Thoracic aorta (tissue), 2 donors: ENCODE results near the gene PLET1. TPM values are rescaled to one million over a fixed set of nuclear protein-coding genes. Genes with fewer than 3 reads are reported as not detected.

Experiments used
- ATAC-seq: fragments of 150-250 bp; one replicate; pipeline ENCODE4 v1.8.0; 2017; ENCODE audit warnings: low read depth; ENCODE audit not compliant: insufficient number of reproducible peaks, low FRiP score
- DNase-seq: peaks from one replicate; pipeline ENCODE4 v3.0.0-alpha.2; 2020; ENCODE audit warnings: low spot score
- H3K27ac ChIP-seq, 2 donors: fragments of 200-600 bp; sonication (generic); 1 replicate in 1 of 2; 2 replicates in 1 of 2; pipeline ENCODE4 v1.5.1; 2016; ENCODE audit warnings: mild to moderate bottlenecking in 2 of 2, moderate library complexity in 2 of 2
- H3K27me3 ChIP-seq: fragments of 200-600 bp; sonication (generic); replicated peaks from 2 replicates; pipeline ENCODE4 v1.6.0; 2016; ENCODE audit warnings: mild to moderate bottlenecking; ENCODE audit not compliant: insufficient read depth
- H3K36me3 ChIP-seq: fragments of 200-600 bp; sonication (generic); one replicate; pipeline ENCODE4 v1.5.1; 2016
- H3K4me1 ChIP-seq, 2 donors: fragments of 200-600 bp; sonication (generic); 1 replicate in 1 of 2; 2 replicates in 1 of 2; pipeline versions ENCODE4 v1.5.1 to v1.6.0; 2016; ENCODE audit warnings: low read depth in 2 of 2, mild to moderate bottlenecking in 1 of 2; ENCODE audit not compliant: control insufficient read depth in 1 of 2
- H3K4me3 ChIP-seq: fragments of 200-600 bp; sonication (generic); 2 replicates; pipeline ENCODE4 v1.5.1; 2016; ENCODE audit warnings: mild to moderate bottlenecking
- H3K9me3 ChIP-seq: fragments of 200-600 bp; sonication (generic); 2 replicates; pipeline ENCODE4 v1.5.1; 2016
- CTCF ChIP-seq: fragments of 200-600 bp; sonication (generic); IDR thresholded peaks from one replicate; pipeline ENCODE4 v1.5.1; 2019; ENCODE audit warnings: antibody characterized with exemption
- total RNA-seq, 2 donors: library from RNA; depleted of rRNA; stranded (reverse); fragments of >200 nt; gene quantifications; one replicate each; pipeline versions ENCODE4 v1.1.0 to v1.2.3, GENCODE V29; 2016

PLET1 gene
- total RNA-seq, 2 donors from 2014 or later = not detected

DNA sequence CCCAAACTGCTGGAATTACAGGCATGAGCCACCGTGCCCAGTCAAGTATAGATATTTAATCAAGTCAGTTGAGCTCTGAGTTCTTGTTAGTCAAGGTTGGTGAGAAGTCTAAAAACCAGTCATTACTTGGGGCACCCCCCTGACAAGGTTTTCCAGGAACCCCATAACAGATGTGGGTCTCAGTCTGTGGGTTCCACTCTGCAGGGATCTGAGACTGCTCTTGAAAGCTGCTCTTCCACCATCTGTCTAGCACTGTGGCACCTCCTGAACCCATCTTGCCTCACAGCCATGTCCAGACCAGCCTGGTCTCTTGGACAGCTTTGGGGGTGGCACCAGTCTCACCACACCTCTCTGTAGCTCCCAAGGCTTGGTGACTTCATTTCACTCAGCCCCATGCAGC lies 44.3 kb upstream of the PLET1 start:
- H3K27ac ChIP-seq = no peak overlapping the region
- H3K9me3 ChIP-seq = no peaks in the 10 kb centered on the region
- no peaks in the 10 kb centered on the region for H3K27me3 ChIP-seq
- DNase-seq (no peak), ATAC-seq (no peak)
- TF ChIP-seq CTCF = no peak
- peaks cover 15 to 36% of the 10 kb centered on the region in 2 donors for H3K4me1 ChIP-seq
- H3K4me3 ChIP-seq = no peak overlapping the region
- H3K36me3 ChIP-seq = no peaks in the 10 kb centered on the region

GRCh38 chr11:112303616-112304015 lies 43.0 kb upstream of the PLET1 start:
- DNase-seq (no peak), ATAC-seq (no peak)
- Histone ChIP-seq H3K36me3 (no peaks in the 10 kb centered on the region), H3K4me3 (no peak overlapping the region), H3K4me1 (peaks cover 19 to 40% of the 10 kb centered on the region in 2 donors), H3K27ac (no peak overlapping the region), H3K9me3 (no peaks in the 10 kb centered on the region), H3K27me3 (no peaks in the 10 kb centered on the region)
- no peak for TF ChIP-seq CTCF

DNA sequence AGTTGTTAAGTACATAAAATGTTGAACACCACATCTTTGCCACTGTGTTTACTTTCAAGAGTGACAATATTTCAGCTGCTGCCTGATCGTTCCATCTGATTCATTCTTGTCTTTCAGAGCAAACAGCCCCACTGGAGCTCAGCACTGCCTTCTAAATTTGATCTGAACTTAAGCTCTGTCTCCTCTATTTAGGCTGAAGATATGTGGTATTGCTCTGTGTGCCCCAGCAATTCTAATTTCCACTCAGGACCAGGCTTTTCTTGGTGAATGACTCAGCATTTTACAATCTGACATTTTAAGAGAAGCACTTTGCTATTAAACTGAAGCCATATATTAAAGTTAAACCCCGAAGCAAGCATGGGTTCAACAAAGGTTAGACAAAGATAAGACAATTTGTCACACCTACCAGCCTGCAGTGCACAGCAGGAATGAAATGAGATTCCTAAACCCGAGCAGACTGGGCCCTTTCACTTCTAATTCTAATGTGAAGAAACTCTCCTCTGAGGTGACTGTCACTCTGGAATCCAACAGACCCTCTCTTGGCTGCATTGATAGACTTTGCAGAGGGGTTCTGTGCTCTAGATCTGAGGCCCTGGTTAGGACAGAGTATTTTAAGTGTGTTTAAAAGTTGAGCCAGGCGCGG lies 41.7 kb upstream of the PLET1 start:
- no peak for DNase-seq
- H3K4me1 ChIP-seq = peaks cover 21 to 53% of the 10 kb centered on the region in 2 donors
- no peak for TF ChIP-seq CTCF
- H3K27ac ChIP-seq = peak overlapping the region; percentile 20 to 53
- H3K36me3 ChIP-seq = no peaks in the 10 kb centered on the region
- no peaks in the 10 kb centered on the region for H3K9me3 ChIP-seq
- no peak for ATAC-seq
- H3K4me3 ChIP-seq = peak overlapping the region; percentile 13
- no peaks in the 10 kb centered on the region for H3K27me3 ChIP-seq

- Histone ChIP-seq H3K4me3 (no peak overlapping the region), H3K9me3 (no peaks in the 10 kb centered on the region), H3K36me3 (no peaks in the 10 kb centered on the region), H3K27ac (peak overlapping the region in 1 of 2 donors; percentile 11), H3K4me1 (peaks cover 26 to 74% of the 10 kb centered on the region in 2 donors), H3K27me3 (no peaks in the 10 kb centered on the region)
- ATAC-seq (no peak), DNase-seq (no peak)
- no peak for TF ChIP-seq CTCF
Measured at GRCh38 chr11:112300094-112300786, 39.6 kb upstream of the PLET1 start.

- no peak overlapping the region for H3K4me3 ChIP-seq
- peak overlapping the region; percentile 53 to 63 for H3K27ac ChIP-seq
- no peaks in the 10 kb centered on the region for H3K27me3 ChIP-seq
- H3K9me3 ChIP-seq = no peaks in the 10 kb centered on the region
- H3K36me3 ChIP-seq = no peaks in the 10 kb centered on the region
- no peak for ATAC-seq
- H3K4me1 ChIP-seq = peaks cover 36 to 89% of the 10 kb centered on the region in 2 donors
- no peak for DNase-seq
- no peak for TF ChIP-seq CTCF
Measured at GRCh38 chr11:112298535-112298934, 37.9 kb upstream of the PLET1 start.
